Fibroblast of the aortic adventitia (primary cell): ENCODE data around the gene C17orf107. TPM values are rescaled to one million over a fixed set of nuclear protein-coding genes. Genes with fewer than 3 reads are reported as not detected.

Experiments used
- DNase-seq: peaks from one replicate; pipeline ENCODE4 v3.0.0-alpha.2; 2010; ENCODE audit warnings: low read depth
- H3K4me3 ChIP-seq: 2 replicates; pipeline ENCODE4 v1.5.1; 2011; ENCODE audit warnings: low read depth, mild to moderate bottlenecking, control low read depth, low read length, moderate library complexity
- total RNA-seq: library from RNA; depleted of rRNA; stranded (reverse); fragments of >200 nt; gene quantifications from 2 replicates; pipeline ENCODE4 v1.2.3, GENCODE V29; 2012; ENCODE audit warnings: low replicate concordance
- TF ChIP-seq, protein P1 (sequence below): IDR thresholded peaks from 2 replicates; pipeline ENCODE4 v1.5.1; 2011; ENCODE audit warnings: mild to moderate bottlenecking, low read length, control low read depth, inconsistent platforms; ENCODE audit not compliant: insufficient read depth

Gene C17orf107
- total RNA-seq, 1 donor: 4.5 TPM

DNA sequence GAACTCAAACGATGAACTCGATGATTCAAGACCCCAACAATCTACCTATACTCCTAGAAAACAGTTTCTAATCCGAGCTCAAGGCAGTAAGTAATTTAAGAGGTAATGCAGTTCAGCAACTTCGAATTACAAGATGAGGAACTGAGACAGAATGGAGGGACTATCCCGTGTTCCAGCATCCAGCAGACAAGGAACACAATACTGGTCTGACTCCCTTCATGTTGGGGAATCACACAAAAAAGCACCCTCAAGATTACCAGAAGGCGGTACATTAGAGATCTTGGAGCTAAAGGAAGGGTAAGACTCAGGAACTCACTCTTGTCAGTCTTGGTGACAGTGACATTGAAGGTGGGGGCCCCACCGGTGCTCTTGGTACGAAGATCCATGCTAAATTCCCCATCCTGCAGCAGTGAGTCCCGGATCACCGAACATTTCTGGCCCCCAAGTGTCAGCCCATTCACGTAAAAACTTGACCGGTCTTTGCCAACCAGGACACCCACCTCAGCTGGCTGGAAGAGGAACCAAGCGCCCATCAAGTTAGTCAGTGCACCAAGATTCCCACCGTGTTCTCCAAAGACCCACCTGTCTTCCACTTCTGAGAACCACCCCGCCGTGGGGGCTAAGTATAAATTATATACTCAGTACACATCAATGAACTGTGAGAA lies 47.1 kb downstream of the C17orf107 start:
- TF ChIP-seq, protein P1, sequence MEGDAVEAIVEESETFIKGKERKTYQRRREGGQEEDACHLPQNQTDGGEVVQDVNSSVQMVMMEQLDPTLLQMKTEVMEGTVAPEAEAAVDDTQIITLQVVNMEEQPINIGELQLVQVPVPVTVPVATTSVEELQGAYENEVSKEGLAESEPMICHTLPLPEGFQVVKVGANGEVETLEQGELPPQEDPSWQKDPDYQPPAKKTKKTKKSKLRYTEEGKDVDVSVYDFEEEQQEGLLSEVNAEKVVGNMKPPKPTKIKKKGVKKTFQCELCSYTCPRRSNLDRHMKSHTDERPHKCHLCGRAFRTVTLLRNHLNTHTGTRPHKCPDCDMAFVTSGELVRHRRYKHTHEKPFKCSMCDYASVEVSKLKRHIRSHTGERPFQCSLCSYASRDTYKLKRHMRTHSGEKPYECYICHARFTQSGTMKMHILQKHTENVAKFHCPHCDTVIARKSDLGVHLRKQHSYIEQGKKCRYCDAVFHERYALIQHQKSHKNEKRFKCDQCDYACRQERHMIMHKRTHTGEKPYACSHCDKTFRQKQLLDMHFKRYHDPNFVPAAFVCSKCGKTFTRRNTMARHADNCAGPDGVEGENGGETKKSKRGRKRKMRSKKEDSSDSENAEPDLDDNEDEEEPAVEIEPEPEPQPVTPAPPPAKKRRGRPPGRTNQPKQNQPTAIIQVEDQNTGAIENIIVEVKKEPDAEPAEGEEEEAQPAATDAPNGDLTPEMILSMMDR: no peak
- DNase-seq: no peak
- peak overlapping the region; percentile 98 for H3K4me3 ChIP-seq

DNA sequence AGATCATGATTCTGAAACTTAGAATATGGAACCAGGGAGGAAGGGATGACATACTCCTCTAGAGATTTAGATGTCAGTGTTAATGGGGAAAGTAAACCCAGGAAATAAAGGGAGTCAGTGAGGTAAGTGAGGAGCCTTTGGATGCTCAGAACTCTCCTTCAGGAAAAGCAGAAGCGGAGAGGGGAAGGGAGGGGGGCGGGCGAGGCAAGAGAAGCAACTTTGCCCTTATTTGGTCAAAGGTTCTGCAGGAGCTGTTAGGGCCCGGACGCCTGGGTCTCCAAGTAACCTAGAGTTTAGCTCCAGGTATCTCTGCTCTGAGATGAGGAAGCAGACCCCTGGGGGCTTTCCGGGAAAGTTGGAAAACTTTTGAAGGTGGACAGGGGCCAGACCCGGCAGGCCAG lies 47.7 kb downstream of the C17orf107 start:
- no peak for DNase-seq
- peak overlapping the region; percentile 98 for H3K4me3 ChIP-seq
- TF ChIP-seq, protein P1: no peak

DNA sequence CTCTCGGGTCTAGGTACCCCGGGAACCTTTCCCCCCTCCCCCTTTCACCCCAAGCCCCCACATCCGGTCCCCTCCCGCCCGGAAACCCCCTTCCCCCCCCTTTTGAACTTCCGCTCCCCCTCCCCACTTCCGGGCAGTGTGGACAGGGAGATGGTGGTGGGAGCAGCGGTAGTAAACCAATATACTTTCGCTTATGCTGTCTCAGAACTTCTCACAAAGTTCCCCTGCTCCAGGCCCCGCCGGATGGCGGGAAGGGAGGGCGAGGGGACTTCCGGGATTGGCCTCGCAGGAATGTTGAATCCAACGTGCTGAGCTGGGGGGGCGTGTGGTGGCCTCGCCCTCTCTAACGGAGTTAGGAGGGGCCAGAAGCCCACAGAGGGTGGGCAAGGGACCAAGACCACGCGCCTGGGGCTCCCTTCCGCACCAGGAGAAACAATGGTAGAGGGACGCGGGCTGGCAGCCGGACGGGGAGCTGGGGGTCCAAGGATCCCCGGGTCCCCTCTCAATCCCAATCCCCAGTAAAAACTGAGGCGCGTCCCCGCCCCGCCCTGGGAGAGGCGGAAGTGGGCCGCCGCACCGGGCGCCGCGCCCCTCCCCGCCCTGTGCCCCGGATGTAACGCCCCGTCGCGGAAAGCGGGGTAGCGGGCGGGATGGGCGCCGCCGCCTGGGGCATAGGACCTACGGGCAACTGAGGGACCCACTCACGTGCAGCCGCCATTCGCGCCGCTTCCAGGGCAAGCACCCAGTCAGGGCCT lies 48.3 kb downstream of the C17orf107 start:
- peak overlapping the region; percentile 98 for H3K4me3 ChIP-seq
- peak; percentile 31 for DNase-seq
- TF ChIP-seq, protein P1: no peak

DNA sequence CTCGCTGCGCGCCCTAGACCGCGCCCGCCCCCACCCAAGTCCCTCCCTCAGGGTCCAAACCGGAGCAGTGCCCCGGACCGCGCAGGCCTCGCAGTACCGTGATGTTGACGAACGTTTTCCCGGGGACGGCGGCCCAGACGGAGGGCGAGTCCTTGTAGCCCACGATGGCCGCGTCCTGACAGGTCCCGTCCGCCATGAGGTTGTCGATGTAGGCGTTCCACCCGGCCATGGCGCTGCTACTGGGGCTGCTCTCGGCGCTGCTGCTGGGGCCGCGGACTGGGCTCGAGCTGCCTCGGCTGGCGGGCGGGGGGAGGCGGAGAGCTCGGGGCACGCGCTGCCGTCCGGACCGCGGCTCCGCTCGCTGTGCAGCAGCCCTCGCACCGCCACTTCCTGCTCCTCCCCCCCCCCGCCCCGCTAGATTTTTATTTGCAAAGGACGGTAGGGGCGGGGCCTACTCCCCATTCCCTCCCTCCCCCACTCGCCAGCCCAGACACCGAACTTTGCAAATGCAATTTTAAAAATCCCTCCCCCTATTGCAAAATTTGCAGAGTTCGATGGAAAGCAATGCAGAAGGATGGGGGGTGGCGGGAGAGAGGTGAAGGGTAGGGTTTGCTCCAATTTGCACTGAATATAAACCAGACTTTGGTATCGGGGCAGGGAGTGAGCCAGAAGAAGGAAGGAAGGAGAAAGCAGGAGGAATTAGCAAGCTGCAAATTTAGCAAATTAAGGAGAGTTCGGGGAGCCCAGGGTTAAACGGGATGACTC lies 49.0 kb downstream of the C17orf107 start, which contains the start of gene PFN1:
PFN1 (minus strand) TSS at position 365 of the 765 bp plus-strand sequence; CDS start at position 229, 136 bp downstream.
- TF ChIP-seq, protein P1: no peak
- peak; percentile 95 for DNase-seq
- peak within 1 kb of the TSS; percentile 98 for H3K4me3 ChIP-seq

DNA sequence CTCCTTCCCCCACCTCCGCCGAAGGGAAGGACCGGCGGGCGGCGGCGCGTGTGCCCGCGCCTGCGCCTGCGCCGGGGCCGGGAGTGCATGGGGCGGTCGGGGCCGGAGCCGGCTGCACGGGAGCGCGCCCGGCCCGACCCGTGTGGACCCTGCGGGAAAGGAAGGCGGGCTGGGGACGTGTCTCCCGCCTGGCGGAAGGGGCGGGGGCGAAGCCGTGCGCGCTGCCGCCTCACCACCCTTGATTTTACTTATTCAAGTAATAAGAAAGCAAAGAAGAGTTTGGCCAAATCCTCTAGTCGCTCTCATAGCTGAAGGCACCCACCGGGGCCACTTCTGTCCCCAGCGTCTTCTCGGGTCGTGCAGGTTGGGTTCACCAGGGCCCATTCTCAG lies 49.6 kb downstream of the C17orf107 start:
- TF ChIP-seq, protein P1: no peak
- H3K4me3 ChIP-seq: peak overlapping the region; percentile 71
- DNase-seq: peak; percentile 84

DNA sequence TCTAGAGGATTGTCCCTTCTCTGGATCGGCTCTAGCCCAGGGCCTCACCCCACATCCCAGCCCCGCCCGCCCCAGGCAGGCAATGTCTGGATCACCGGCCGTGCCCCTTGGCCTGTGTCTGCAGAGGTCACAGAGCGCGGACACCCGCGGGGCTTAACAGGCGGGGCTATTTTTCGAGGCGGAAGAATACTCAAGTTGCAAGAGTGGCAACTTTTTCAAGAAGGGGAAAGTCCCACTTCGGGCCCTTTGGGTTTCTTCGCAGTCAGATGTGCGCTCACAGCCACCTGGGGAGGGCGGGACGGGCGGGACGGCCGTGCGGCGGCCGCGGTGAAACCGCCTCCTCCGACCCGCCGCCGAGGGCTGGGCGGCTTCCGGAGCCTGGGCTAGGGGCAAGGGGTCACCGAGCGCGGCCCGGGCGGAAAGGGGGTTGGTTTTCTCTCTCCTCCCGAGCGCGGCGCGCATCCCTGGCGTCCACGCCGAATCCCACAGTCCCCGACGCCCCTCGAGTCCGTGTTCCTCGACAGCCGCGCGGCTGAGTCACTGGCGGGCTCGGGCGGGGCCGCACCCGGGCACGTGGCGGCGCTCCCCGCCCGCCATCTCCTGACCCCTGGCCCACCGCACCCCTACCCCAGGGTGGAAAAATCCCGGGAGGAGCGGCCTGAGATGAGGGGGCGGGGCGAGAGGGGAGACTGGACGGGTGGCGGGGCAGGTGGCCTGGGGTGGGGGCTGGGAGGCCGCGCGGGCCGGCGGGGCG lies 50.2 kb downstream of the C17orf107 start:
- H3K4me3 ChIP-seq: peak overlapping the region; percentile 71
- TF ChIP-seq, protein P1: no peak
- DNase-seq: peak; percentile 69
